Measurements from ENCODE around the gene CNIH3.

CNIH3 gene

GRCh38 chr1:224726441-224727182 is 110.5 kb downstream of the CNIH3 start:
- DNase-seq, result no peak

DNA sequence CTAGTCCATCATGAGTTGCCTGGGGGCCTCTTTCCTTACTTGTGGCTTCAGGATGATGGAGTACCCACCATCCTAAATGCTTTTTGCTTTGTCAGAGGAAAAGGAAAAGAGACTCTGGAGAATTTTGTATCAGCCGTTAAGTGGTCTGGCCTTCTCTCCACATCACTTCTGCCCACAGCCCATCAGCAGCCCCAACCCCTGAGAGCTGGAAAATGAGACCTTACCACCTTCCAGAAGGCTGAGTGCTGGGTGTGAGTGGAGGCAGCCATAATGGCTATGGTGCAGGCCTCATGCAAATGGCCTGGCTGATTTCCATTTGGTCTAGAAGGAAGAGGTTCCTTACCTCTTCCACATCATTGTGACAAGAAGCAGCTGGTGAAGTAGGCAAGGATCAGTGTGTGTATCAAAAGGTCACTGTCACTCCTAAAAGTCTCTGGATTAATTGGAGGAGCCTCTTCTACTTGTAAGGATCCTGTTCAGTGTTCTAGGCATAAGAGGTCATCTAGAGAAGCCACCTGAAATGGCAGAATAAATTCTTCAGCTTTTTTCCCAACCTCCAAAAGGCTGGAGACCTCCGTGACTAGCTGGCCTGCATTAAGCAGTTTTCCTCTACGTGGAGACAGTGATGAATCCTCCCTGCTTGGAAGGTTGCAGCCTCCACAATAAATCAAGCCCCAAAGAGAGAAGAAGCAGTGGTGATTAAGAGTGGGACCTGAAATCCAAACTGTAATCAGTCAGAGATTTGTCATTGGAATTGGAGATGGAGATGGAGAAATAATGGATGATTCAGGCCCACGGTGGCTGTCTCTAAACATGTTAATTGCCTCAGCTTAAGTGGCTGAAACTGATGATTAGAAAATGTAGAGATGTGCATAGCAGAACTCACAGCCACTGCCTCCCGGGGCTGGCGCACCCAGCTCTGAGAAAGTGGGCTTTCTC is 111.5 kb downstream of the CNIH3 start:
- no peak for DNase-seq

- DNase-seq, result no peak
Measured at GRCh38 chr1:224730540-224730939, 114.4 kb downstream of the CNIH3 start.

DNA sequence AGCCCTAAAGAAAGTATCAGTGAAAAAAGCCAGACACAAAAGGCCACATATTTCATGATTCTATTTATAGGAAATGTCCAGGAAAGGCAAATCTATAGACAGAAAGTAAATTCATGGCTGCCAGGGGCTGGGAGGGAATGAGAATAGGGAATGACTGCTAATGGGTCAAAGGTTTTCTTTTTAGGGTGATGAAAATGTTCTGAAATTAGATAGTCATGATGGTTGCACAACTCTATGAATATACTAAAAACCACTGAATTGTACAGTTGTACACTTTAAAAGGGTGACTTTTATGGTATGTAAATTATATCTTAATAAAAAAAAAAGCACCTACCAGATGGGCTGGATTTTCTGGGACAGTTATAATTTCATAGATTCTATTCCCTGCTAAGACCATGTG is 114.8 kb downstream of the CNIH3 start:
- DNase-seq, result no peak

- DNase-seq, result no peak
Measured at GRCh38 chr1:224731633-224732032, 115.5 kb downstream of the CNIH3 start.

- no peak for DNase-seq
Measured at GRCh38 chr1:224732377-224733026, 116.4 kb downstream of the CNIH3 start.

DNA sequence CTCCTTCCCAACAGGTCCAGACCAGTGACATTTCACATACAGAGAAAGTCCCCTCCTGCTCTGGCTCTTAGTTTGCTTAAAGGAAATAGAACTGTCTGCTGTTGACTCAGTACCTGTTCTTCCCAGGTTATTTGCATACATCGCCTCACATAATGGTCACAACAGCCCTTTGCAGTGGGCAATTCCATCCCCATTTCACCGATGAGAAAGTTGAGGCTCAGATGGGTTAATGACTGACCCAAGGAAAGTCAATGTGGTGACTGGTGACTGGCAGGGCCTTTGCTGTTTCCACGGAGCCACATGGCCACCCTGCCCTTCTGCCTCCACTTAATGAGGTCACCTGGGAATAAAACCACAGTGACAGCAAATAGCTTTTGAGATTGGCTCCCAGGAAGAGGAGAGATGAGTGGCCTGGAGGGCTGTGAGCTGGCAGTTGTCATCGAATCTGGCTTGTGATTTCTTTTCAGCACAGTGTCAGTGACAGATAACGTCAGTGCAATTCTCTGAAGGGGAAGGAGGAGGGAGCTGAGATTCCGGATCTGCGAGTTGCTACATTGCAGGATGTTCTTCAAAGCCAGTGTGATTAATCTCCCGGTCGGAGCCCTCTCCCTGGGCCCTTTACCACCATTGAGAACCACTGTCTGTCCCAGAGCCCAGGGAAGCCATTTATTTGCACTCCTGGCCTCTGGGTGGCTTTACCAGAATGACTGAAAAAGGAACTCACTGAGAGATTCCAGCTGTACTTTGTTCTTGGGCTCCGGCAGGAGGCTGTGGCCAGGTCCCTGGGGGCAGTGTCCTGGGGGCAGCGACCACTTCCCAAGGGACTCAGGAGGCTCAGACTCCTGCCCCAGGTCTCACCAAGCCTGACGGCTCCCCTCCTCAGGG is 117.2 kb downstream of the CNIH3 start:
- no peak for DNase-seq

- DNase-seq, result no peak
Measured at GRCh38 chr1:224734261-224734935, 118.3 kb downstream of the CNIH3 start.

- DNase-seq, result no peak
Measured at GRCh38 chr1:224735159-224735558, 119.0 kb downstream of the CNIH3 start.

DNA sequence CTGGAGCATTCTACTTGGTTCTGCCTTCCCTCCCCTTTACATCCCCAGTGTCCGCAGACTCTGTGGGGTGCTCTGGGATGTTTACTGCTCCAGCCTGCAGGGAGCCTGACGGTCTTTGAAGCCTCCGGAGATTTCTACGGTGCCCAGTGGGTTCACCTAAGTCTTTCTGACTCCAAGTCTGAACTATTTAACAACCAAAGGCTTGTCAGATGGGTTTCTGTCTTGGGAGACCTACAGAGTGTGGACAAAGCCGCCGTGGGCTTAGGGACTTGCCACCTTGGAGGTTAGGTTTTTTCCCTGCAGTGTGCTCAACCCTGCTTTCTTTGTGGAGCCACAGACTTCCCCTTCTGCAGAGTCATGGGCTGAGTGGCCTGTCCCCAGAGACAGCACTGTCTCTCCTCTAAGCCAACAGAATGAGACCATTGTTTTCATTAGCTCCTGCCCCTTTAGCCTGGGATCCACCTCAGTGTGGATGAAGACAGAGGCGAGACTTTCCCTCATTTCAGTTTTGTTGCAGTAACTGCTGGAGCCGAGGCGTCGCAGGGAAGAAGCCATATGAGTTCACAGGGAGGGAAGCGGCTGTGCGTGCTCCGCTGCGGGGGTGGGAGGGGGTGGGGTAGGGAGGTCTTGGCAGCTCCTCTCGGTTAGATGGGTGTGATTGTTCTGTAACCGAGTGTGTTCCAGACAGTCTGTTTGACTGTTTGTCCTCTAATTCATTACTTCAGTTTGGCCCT is 120.7 kb downstream of the CNIH3 start:
- DNase-seq, result no peak

DNA sequence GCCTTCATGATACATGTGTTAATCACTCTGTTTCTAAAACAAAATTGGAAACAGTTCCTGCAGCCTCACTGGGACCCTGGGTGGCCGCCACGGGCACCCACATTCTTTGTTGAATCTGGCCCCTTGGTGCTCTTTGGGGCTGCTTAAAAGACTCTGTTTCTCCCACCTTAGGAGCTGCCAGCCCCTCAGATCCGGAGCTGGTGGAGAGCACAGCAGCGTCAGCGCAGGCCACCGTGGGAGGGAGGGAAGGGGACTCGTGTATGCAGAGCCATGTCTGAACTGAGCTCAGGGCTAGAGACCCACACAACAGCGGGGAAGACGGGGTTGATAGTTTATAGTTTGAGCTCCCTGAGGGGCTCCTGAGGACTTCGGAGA is 121.2 kb downstream of the CNIH3 start:
- no peak for DNase-seq

DNA sequence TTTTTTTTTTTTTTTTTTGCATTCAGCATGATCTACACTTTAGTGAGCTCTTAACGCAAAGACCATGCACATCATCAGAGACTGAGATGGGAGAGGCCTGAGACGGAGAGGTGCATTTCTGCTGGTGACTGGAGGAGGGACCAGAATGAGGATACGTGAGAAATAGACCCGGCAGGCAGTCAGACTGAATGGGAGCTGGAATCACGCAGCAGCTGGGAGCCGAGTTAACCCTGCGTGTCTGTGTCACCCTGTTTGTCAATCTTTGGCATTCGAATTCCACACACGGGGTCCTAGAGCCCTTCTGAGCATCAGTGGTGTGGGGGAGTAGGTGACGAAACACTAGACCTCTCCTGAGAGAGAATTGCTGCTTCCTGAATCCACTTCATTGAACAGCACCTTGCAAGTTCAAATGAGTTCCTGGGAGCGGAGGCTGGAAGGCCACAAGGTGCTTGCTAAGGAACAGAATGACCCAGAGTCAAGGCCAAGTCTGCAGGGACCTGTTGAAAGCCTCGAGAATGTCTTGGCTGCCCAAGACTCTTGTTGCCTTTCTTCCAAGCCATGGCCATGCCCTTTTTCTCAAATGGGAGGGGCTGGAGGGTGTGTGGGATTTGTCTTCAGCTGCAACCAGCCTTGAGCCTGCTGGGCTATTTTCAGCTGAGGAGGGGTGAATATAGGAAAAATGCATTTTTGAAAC is 123.3 kb downstream of the CNIH3 start:
- no peak for DNase-seq

GRCh38 chr1:224739997-224740684 is 124.0 kb downstream of the CNIH3 start:
- no peak for DNase-seq

DNA sequence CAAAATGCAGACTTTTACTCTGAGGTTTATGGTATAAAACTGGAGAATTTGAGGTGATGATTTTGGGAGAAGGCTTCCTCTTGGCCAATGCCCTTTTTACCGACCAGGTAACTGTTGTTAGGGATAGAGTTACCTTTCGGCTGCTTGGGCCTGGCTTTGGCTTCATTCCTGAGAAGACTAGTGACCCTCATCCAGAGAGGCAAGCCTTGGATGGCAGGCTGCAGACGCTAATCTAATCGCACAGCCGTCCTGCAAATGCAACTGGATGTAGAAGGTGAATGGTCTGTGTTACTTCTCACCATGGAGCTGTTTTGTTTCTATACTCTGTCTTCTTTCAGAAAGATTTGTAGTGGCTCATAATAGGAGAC is 124.6 kb downstream of the CNIH3 start:
- DNase-seq, result no peak

- no peak for DNase-seq
Measured at GRCh38 chr1:224742349-224742748, 126.2 kb downstream of the CNIH3 start.

DNA sequence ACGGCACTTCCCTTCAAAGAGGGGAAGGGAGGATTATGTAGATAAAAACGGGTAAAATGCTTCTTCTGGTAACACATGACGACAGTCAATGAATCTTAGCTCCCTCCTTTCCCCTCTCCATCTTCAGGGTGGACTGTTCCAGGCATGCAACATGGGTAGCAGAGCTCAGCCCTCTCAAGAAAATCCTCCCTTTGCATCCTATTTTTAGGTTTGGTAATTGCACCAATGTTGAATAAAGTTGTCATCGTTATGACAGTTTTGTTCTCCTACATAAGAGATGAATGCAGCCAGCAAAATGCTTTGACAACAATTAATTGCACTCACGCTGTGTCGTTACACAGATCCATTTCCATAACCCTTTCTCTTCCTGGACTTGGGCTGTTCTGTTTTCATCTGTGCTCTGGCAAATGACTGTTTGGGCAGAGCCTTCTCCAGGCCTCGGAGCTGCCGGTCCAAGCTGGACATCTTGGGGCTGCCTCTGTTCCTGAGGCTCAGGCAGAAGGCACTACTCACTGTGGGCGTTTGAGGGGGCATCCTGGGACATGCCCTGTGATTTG is 127.6 kb downstream of the CNIH3 start:
- DNase-seq, result no peak

DNA sequence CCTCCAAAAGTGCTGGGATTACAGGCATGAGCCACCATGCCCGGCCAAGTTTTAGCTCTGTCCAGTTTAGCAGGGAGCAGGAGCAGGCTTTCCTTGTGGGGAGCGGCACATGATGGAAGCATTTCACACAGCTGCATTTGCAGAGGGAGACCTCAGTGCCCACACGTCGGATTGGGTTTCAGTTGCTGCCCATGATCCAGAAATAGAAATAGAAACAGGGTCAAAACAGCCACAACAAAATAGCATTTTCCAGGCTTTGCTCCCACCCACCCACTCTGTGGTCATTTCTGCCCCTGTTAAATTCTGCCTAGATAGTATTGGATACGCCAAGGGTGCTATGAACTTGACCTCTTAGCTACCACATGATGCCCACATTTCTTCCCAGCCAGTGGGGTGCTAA is 128.4 kb downstream of the CNIH3 start:
- no peak for DNase-seq

DNA sequence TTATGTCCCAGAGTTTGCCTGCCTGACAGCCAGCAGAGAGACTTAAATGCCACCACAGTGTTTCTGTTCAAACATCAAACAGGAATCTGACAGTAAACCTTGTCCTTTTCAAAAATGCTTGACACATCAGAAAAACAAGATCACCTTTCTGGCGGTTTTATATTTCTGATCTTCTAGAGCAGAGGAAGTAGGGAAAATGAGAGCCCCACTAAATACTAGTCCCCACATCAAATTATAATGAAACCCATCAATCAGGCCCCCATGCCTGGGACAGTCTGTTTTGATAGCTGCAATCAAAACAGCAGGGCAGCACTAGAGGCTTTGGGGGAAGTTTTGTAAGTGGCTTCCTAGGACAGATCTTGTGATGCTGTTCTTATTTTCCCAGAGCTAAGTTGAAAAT is 129.3 kb downstream of the CNIH3 start:
- DNase-seq, result no peak

- DNase-seq, result no peak
Measured at GRCh38 chr1:224745924-224746323, 129.8 kb downstream of the CNIH3 start.

GRCh38 chr1:224747578-224747977 is 131.5 kb downstream of the CNIH3 start:
- DNase-seq, result no peak

All from CD4-positive, alpha-beta T cell treated with Interleukin-4 for 4 hours (primary cell).